Ascending aorta (tissue), 2 donors: ENCODE measurements around the gene SMIM10L1. TPM values are rescaled to one million over a fixed set of nuclear protein-coding genes. Genes with fewer than 3 reads are reported as not detected.

Experiments used
- DNase-seq, 2 donors: peaks; one replicate each; pipeline ENCODE4 v3.0.0-alpha.2; 2019; ENCODE audit warnings: low spot score in 2 of 2
- H3K27ac ChIP-seq, 2 donors: fragments of 200-600 bp; sonication (generic); one replicate each; pipeline ENCODE4 v1.5.1; 2016 to 2017; ENCODE audit warnings: mild to moderate bottlenecking in 1 of 2
- H3K27me3 ChIP-seq: fragments of 200-600 bp; sonication (generic); one replicate; pipeline ENCODE4 v1.5.1; 2017
- H3K36me3 ChIP-seq, 2 donors: fragments of 200-600 bp; sonication (generic); one replicate each; pipeline ENCODE4 v1.5.1; 2016
- H3K4me1 ChIP-seq, 2 donors: fragments of 200-600 bp; sonication (generic); one replicate each; pipeline ENCODE4 v1.5.1; 2016 to 2017; ENCODE audit warnings: mild to moderate bottlenecking in 1 of 2
- H3K4me3 ChIP-seq, 2 donors: fragments of 200-600 bp; sonication (generic); one replicate each; pipeline ENCODE4 v1.5.1; 2016 to 2017; ENCODE audit warnings: mild to moderate bottlenecking in 1 of 2
- H3K9me3 ChIP-seq, 2 donors: fragments of 200-600 bp; sonication (generic); one replicate each; pipeline ENCODE4 v1.5.1; 2016
- CTCF ChIP-seq, 3 experiments: fragments of 200-600 bp in 2 of 3; fragments of 450-650 bp in 1 of 3; sonication (generic) in 2 of 3; IDR thresholded peaks; one replicate each; pipeline ENCODE4 v1.5.1; 2016 to 2019; ENCODE audit warnings: antibody characterized with exemption in 3 of 3, mild to moderate bottlenecking in 1 of 3, moderate library complexity in 1 of 3
- intact Hi-C: fragments of 100-400 bp; cut with DNase I; formaldehyde crosslinking; loops from one replicate; pipeline ENCODE4 v1.15.1; 2023
- total RNA-seq: library from RNA; depleted of rRNA; stranded (reverse); fragments of >200 nt; gene quantifications from one replicate; pipeline ENCODE4 v1.1.0, GENCODE V29; 2016

Gene SMIM10L1
- total RNA-seq, 1 donor from 2014 or later, result 8.0 TPM

GRCh38 chr12:11134305-11134704, 36.7 kb upstream of the SMIM10L1 start, which contains the start of gene TAS2R30:
Gene TAS2R30 (minus strand): TSS chr12:11134644. CDS start chr12:11134244, 400 bp downstream.
- no peak for TF ChIP-seq CTCF (IDR thresholded peaks at IDR 0.05)
- no peaks in the 10 kb centered on the region for H3K4me1 ChIP-seq
- no peaks in the 10 kb centered on the region for H3K9me3 ChIP-seq
- no peak within 1 kb of the TSS for H3K27ac ChIP-seq
- no peaks in the 10 kb centered on the region for H3K36me3 ChIP-seq
- no peak within 1 kb of the TSS for H3K4me3 ChIP-seq
- H3K27me3 ChIP-seq, result no peaks in the 10 kb centered on the region
- intact Hi-C loops, result no loop called here
- DNase-seq, result no peak

- H3K4me1 ChIP-seq, result no peaks in the 10 kb centered on the region
- no peak for TF ChIP-seq CTCF (IDR thresholded peaks at IDR 0.05)
- intact Hi-C loops, result no loop called here
These were observed 34.9 kb upstream of the SMIM10L1 start for GRCh38 chr12:11136075-11136474.

GRCh38 chr12:11143352-11143751, 27.6 kb upstream of the SMIM10L1 start:
- DNase-seq, result no peak
- no peak overlapping the region for H3K27ac ChIP-seq
- no peak for TF ChIP-seq CTCF (IDR thresholded peaks at IDR 0.05)
- intact Hi-C loops, result no loop called here
- no peaks in the 10 kb centered on the region for H3K36me3 ChIP-seq
- peaks cover 0 to 22% of the 10 kb centered on the region in 2 donors for H3K9me3 ChIP-seq
- no peak overlapping the region for H3K4me3 ChIP-seq
- H3K27me3 ChIP-seq, result no peaks in the 10 kb centered on the region
- no peaks in the 10 kb centered on the region for H3K4me1 ChIP-seq

More at GRCh38 chr12:11136075-11136474, 34.9 kb upstream of the SMIM10L1 start:
- no peaks in the 10 kb centered on the region for H3K36me3 ChIP-seq
- no peaks in the 10 kb centered on the region for H3K27me3 ChIP-seq
- H3K27ac ChIP-seq, result no peak overlapping the region
- no peak for DNase-seq
- H3K9me3 ChIP-seq, result no peaks in the 10 kb centered on the region
- no peak overlapping the region for H3K4me3 ChIP-seq

- Histone ChIP-seq H3K9me3 (peaks cover 0 to 22% of the 10 kb centered on the region in 2 donors), H3K36me3 (no peaks in the 10 kb centered on the region), H3K4me3 (no peak overlapping the region), H3K27me3 (no peaks in the 10 kb centered on the region), H3K4me1 (no peaks in the 10 kb centered on the region), H3K27ac (no peak overlapping the region)
- no peak for TF ChIP-seq CTCF (IDR thresholded peaks at IDR 0.05)
- no peak for DNase-seq
- intact Hi-C loops, result no loop called here
These were observed 26.7 kb upstream of the SMIM10L1 start for GRCh38 chr12:11144297-11144696.

- H3K36me3 ChIP-seq, result peaks cover 0 to 5% of the 10 kb centered on the region in 2 donors
- H3K4me1 ChIP-seq, result no peaks in the 10 kb centered on the region
- H3K27ac ChIP-seq, result no peak overlapping the region
- DNase-seq, result no peak
- H3K9me3 ChIP-seq, result peaks cover 0 to 22% of the 10 kb centered on the region in 2 donors
- intact Hi-C loops, result no loop called here
- H3K27me3 ChIP-seq, result no peaks in the 10 kb centered on the region
- H3K4me3 ChIP-seq, result no peak overlapping the region
- no peak for TF ChIP-seq CTCF (IDR thresholded peaks at IDR 0.05)
These were observed 23.6 kb upstream of the SMIM10L1 start for GRCh38 chr12:11147420-11147819.

- Histone ChIP-seq H3K27me3 (no peaks in the 10 kb centered on the region), H3K27ac (no peak overlapping the region), H3K4me3 (no peak overlapping the region), H3K36me3 (peaks cover 0 to 5% of the 10 kb centered on the region in 2 donors), H3K4me1 (no peaks in the 10 kb centered on the region), H3K9me3 (peaks cover 3 to 4% of the 10 kb centered on the region in 2 donors)
- intact Hi-C loops, result no loop called here
- no peak for DNase-seq
- TF ChIP-seq CTCF (IDR thresholded peaks at IDR 0.05), result no peak
These were observed 20.2 kb upstream of the SMIM10L1 start for GRCh38 chr12:11150832-11151231.
